Trophoblast cell (in vitro differentiated cells and primary cell): Measurements from ENCODE around the gene SLC12A8.

Experiments used
- DNase-seq, 2 donors: peaks; one replicate each; pipeline ENCODE4 v3.0.0-alpha.2; 2016
- H2AFZ ChIP-seq: 2 replicates; pipeline ENCODE4 v1.6.1; 2013; ENCODE audit warnings: low read length, moderate library complexity, mild to moderate bottlenecking; ENCODE audit not compliant: insufficient read depth, poor library complexity
- H2AK5ac ChIP-seq: 2 replicates; pipeline ENCODE4 v1.6.1; 2013; ENCODE audit warnings: mild to moderate bottlenecking, low read length
- H2BK120ac ChIP-seq: 2 replicates; pipeline ENCODE4 v1.6.1; 2013; ENCODE audit warnings: low read length, mild to moderate bottlenecking, moderate library complexity; ENCODE audit not compliant: insufficient read depth, poor library complexity
- H2BK12ac ChIP-seq: 2 replicates; pipeline ENCODE4 v1.6.1; 2013; ENCODE audit warnings: mild to moderate bottlenecking, low read length, moderate library complexity
- H2BK5ac ChIP-seq: 2 replicates; pipeline ENCODE4 v1.6.1; 2013; ENCODE audit warnings: low read length, low read depth, moderate library complexity, mild to moderate bottlenecking; ENCODE audit not compliant: poor library complexity
- H3K14ac ChIP-seq: 2 replicates; pipeline ENCODE4 v1.6.1; 2013; ENCODE audit warnings: mild to moderate bottlenecking, low read length
- H3K18ac ChIP-seq: 2 replicates; pipeline ENCODE4 v1.6.1; 2013; ENCODE audit warnings: mild to moderate bottlenecking, low read length
- H3K23ac ChIP-seq: 2 replicates; pipeline ENCODE4 v1.6.1; 2013; ENCODE audit warnings: low read length
- H3K27ac ChIP-seq: 2 replicates; pipeline ENCODE4 v1.5.1; 2013; ENCODE audit warnings: low read depth, mild to moderate bottlenecking, inconsistent platforms, low read length, moderate library complexity
- H3K27me3 ChIP-seq: 2 replicates; pipeline ENCODE4 v1.6.1; 2013; ENCODE audit warnings: inconsistent platforms, mild to moderate bottlenecking, low read length, moderate library complexity; ENCODE audit not compliant: insufficient read depth
- H3K36me3 ChIP-seq, 2 experiments: 1 replicate in 1 of 2; 2 replicates in 1 of 2; pipeline ENCODE4 v1.6.1; 2013; ENCODE audit warnings: low read length in 2 of 2, mild to moderate bottlenecking in 2 of 2, moderate library complexity in 1 of 2; ENCODE audit not compliant: insufficient read depth in 2 of 2, control insufficient read depth in 1 of 2
- H3K4ac ChIP-seq: 2 replicates; pipeline ENCODE4 v1.6.1; 2013; ENCODE audit warnings: low read depth, mild to moderate bottlenecking, low read length, moderate library complexity
- H3K4me1 ChIP-seq, 2 experiments: 1 replicate in 1 of 2; 2 replicates in 1 of 2; pipeline ENCODE4 v1.6.1; 2013; ENCODE audit warnings: low read length in 2 of 2, mild to moderate bottlenecking in 2 of 2, moderate library complexity in 1 of 2; ENCODE audit not compliant: insufficient read depth in 2 of 2, control insufficient read depth in 1 of 2
- H3K4me2 ChIP-seq: 2 replicates; pipeline ENCODE4 v1.6.1; 2013; ENCODE audit warnings: inconsistent platforms, mild to moderate bottlenecking, low read length, moderate library complexity
- H3K4me3 ChIP-seq: 2 replicates; pipeline ENCODE4 v1.5.1; 2013; ENCODE audit warnings: mild to moderate bottlenecking, low read depth, low read length, inconsistent platforms
- H3K79me1 ChIP-seq: one replicate; pipeline ENCODE4 v1.6.1; 2013; ENCODE audit warnings: low read length
- H3K79me2 ChIP-seq: 2 replicates; pipeline ENCODE4 v1.6.1; 2013; ENCODE audit warnings: low read length, mild to moderate bottlenecking; ENCODE audit not compliant: control insufficient read depth, insufficient read depth, poor library complexity
- H3K9ac ChIP-seq: 2 replicates; pipeline ENCODE4 v1.6.1; 2013; ENCODE audit warnings: mild to moderate bottlenecking, low read length
- H3K9me3 ChIP-seq: 2 replicates; pipeline ENCODE4 v1.6.1; 2013; ENCODE audit warnings: low read depth, mild to moderate bottlenecking, control low read depth, inconsistent platforms, low read length; ENCODE audit not compliant: insufficient read depth
- H4K12ac ChIP-seq: 2 replicates; pipeline ENCODE4 v1.6.1; 2013; ENCODE audit warnings: low read depth, mild to moderate bottlenecking, low read length, moderate library complexity
- H4K8ac ChIP-seq: 2 replicates; pipeline ENCODE4 v1.6.1; 2013; ENCODE audit warnings: low read depth, mild to moderate bottlenecking, low read length, moderate library complexity
- H4K91ac ChIP-seq: one replicate; pipeline ENCODE4 v1.6.1; 2013; ENCODE audit warnings: low read depth, mild to moderate bottlenecking, low read length, moderate library complexity
- WGBS: extraction: QIAGEN DNeasy Blood & Tissue Kit; methylation state at CpG from one replicate; pipeline ENCODE4 v1.1.7; 2013; ENCODE audit warnings: missing lambda C conversion rate; ENCODE audit not compliant: insufficient read length, insufficient coverage; ENCODE audit errors: extremely low coverage; 5-methylcytosine and 5-hydroxymethylcytosine counted together

The SLC12A8 gene

GRCh38 chr3:125072749-125073389 is 139.7 kb downstream of the SLC12A8 start:
- no peak overlapping the region for H4K91ac ChIP-seq
- H4K12ac ChIP-seq: no peak overlapping the region
- H4K8ac ChIP-seq: no peak overlapping the region
- no peak overlapping the region for H3K18ac ChIP-seq
- no peaks in the 10 kb centered on the region for H3K27me3 ChIP-seq
- no peak overlapping the region for H2BK5ac ChIP-seq
- no peak overlapping the region for H2BK12ac ChIP-seq
- no peak overlapping the region for H3K9ac ChIP-seq
- H3K4me2 ChIP-seq: no peak overlapping the region
- H3K36me3 ChIP-seq: no peaks in the 10 kb centered on the region
- WGBS: no CpG with 5 or more reads among the region's 4 CpGs
- no peak for DNase-seq
- H3K4me1 ChIP-seq: no peaks in the 10 kb centered on the region
- H3K4ac ChIP-seq: no peak overlapping the region
- no peak overlapping the region for H3K4me3 ChIP-seq
- no peak overlapping the region for H3K23ac ChIP-seq
- H3K79me1 ChIP-seq: peaks cover 2% of the 10 kb centered on the region
- H2BK120ac ChIP-seq: no peak overlapping the region
- H2AK5ac ChIP-seq: no peak overlapping the region
- H2AFZ ChIP-seq: no peak overlapping the region
- H3K27ac ChIP-seq: no peak overlapping the region
- no peaks in the 10 kb centered on the region for H3K79me2 ChIP-seq
- no peaks in the 10 kb centered on the region for H3K9me3 ChIP-seq
- H3K14ac ChIP-seq: no peak overlapping the region

- H3K4me2 ChIP-seq: no peak overlapping the region
Observed at GRCh38 chr3:125072301-125072700, 140.2 kb downstream of the SLC12A8 start.

GRCh38 chr3:125069968-125070745 is 142.4 kb downstream of the SLC12A8 start:
- H3K79me2 ChIP-seq: no peaks in the 10 kb centered on the region
- no peak overlapping the region for H3K18ac ChIP-seq
- H3K23ac ChIP-seq: no peak overlapping the region
- no peak overlapping the region for H3K4me2 ChIP-seq
- no peak overlapping the region for H3K27ac ChIP-seq
- no peak overlapping the region for H3K4me3 ChIP-seq
- no peak overlapping the region for H2BK120ac ChIP-seq
- no peaks in the 10 kb centered on the region for H3K36me3 ChIP-seq
- H3K14ac ChIP-seq: no peak overlapping the region
- H3K4me1 ChIP-seq: peaks cover 0 to 3% of the 10 kb centered on the region in 2 experiments
- WGBS: no CpG with 5 or more reads among the region's 7 CpGs
- no peak overlapping the region for H4K8ac ChIP-seq
- no peak overlapping the region for H4K12ac ChIP-seq
- no peak overlapping the region for H2BK12ac ChIP-seq
- no peak overlapping the region for H2AK5ac ChIP-seq
- DNase-seq: peak; percentile 53 to 79
- H2BK5ac ChIP-seq: no peak overlapping the region
- no peak overlapping the region for H3K9ac ChIP-seq
- no peak overlapping the region for H3K4ac ChIP-seq
- H3K9me3 ChIP-seq: no peaks in the 10 kb centered on the region
- peaks cover 11% of the 10 kb centered on the region for H3K79me1 ChIP-seq
- no peak overlapping the region for H4K91ac ChIP-seq
- H3K27me3 ChIP-seq: no peaks in the 10 kb centered on the region
- H2AFZ ChIP-seq: no peak overlapping the region

More at GRCh38 chr3:125072301-125072700, 140.2 kb downstream of the SLC12A8 start:
- Histone ChIP-seq H3K4me3 (no peak overlapping the region), H3K18ac (no peak overlapping the region), H4K8ac (no peak overlapping the region), H3K23ac (no peak overlapping the region), H3K36me3 (no peaks in the 10 kb centered on the region), H3K4ac (no peak overlapping the region), H3K79me2 (no peaks in the 10 kb centered on the region), H3K9me3 (no peaks in the 10 kb centered on the region), H3K14ac (no peak overlapping the region), H2AFZ (no peak overlapping the region), H3K27me3 (no peaks in the 10 kb centered on the region), H4K12ac (no peak overlapping the region), H2BK120ac (no peak overlapping the region), H4K91ac (no peak overlapping the region), H2AK5ac (no peak overlapping the region), H3K4me1 (peaks cover 0 to 3% of the 10 kb centered on the region in 2 experiments), H2BK5ac (no peak overlapping the region), H3K27ac (no peak overlapping the region), H2BK12ac (no peak overlapping the region), H3K9ac (no peak overlapping the region), H3K79me1 (peaks cover 4% of the 10 kb centered on the region)
- DNase-seq: peak; percentile 57 to 84

- no peak overlapping the region for H3K4me2 ChIP-seq
- H3K36me3 ChIP-seq: no peaks in the 10 kb centered on the region
- H3K18ac ChIP-seq: no peak overlapping the region
- H3K4ac ChIP-seq: no peak overlapping the region
- H3K9me3 ChIP-seq: no peaks in the 10 kb centered on the region
- WGBS: no CpG with 5 or more reads among the region's 1 CpG
- no peak overlapping the region for H3K23ac ChIP-seq
- no peak overlapping the region for H4K91ac ChIP-seq
- H4K8ac ChIP-seq: no peak overlapping the region
- no peaks in the 10 kb centered on the region for H3K27me3 ChIP-seq
- H3K79me1 ChIP-seq: peaks cover 11% of the 10 kb centered on the region
- H2AFZ ChIP-seq: no peak overlapping the region
- H2AK5ac ChIP-seq: no peak overlapping the region
- no peak overlapping the region for H4K12ac ChIP-seq
- no peak overlapping the region for H2BK120ac ChIP-seq
- no peak overlapping the region for H3K9ac ChIP-seq
- no peak for DNase-seq
- H3K27ac ChIP-seq: no peak overlapping the region
- H3K4me1 ChIP-seq: peaks cover 0 to 3% of the 10 kb centered on the region in 2 experiments
- H3K4me3 ChIP-seq: no peak overlapping the region
- H3K14ac ChIP-seq: no peak overlapping the region
- no peaks in the 10 kb centered on the region for H3K79me2 ChIP-seq
- H2BK5ac ChIP-seq: no peak overlapping the region
- H2BK12ac ChIP-seq: no peak overlapping the region
Observed at GRCh38 chr3:125069452-125069851, 143.1 kb downstream of the SLC12A8 start.
